Caco-2 (cell line): ENCODE measurements around the gene CCDC14. TPM values are rescaled to one million over a fixed set of nuclear protein-coding genes. Genes with fewer than 3 reads are reported as not detected.

Source experiments
- BruUV-seq: library from RNA; stranded (reverse); fragments of 400-500 nt; replicated peaks from 2 replicates; lab custom pipeline; 2021; lab: Mats Ljungman, UMichigan
- CTCF ChIA-PET: fragments of 300-600 bp; sonication (Branson Sonifier 250); formaldehyde crosslinking; loops from one replicate; lab custom pipeline; 2022; ENCODE audit warnings: antibody characterized with exemption; lab: Charles Lee
- POLR2A ChIA-PET: fragments of 300-600 bp; sonication (Branson Sonifier 250); formaldehyde crosslinking; loops from one replicate; lab custom pipeline; 2022; ENCODE audit warnings: antibody characterized with exemption; lab: Charles Lee
- DNase-seq, 2 experiments: peaks; one replicate each; pipeline versions ENCODE4 v3.0.0 to v3.0.0-alpha.2; 2020 to 2022
- H3K27me3 ChIP-seq: replicated peaks from 2 replicates; pipeline ENCODE4 v1.6.0; 2011; ENCODE audit warnings: low read length; ENCODE audit not compliant: control insufficient read depth, insufficient read depth
- H3K36me3 ChIP-seq: 2 replicates; pipeline ENCODE4 v1.5.1; 2011; ENCODE audit warnings: low read length; ENCODE audit not compliant: control insufficient read depth, insufficient read depth
- H3K4me1 ChIP-seq: fragments of 250-450 bp; sonication (Bioruptor Pico); 2 replicates; pipeline ENCODE4 v1.5.1; 2020; ENCODE audit warnings: mild to moderate bottlenecking
- H3K4me3 ChIP-seq: 2 replicates; pipeline ENCODE4 v1.5.1; 2011; ENCODE audit warnings: low read depth, mild to moderate bottlenecking, control low read depth, low read length
- H3K9me3 ChIP-seq: fragments of 250-450 bp; sonication (Bioruptor Pico); 2 replicates; pipeline ENCODE4 v1.5.1; 2020; ENCODE audit warnings: mild to moderate bottlenecking, moderate library complexity
- H3K27ac Mint-ChIP-seq: one replicate; pipeline ENCODE4 v1.8.0; 2022; ENCODE audit warnings: mixed read lengths; ENCODE audit not compliant: unreplicated experiment
- H3K27me3 Mint-ChIP-seq: one replicate; pipeline ENCODE4 v1.8.0; 2022; ENCODE audit warnings: mixed read lengths; ENCODE audit not compliant: insufficient read depth, unreplicated experiment
- H3K36me3 Mint-ChIP-seq: one replicate; pipeline ENCODE4 v1.8.0; 2022; ENCODE audit warnings: mild to moderate bottlenecking, mixed read lengths; ENCODE audit not compliant: insufficient read depth, unreplicated experiment
- H3K4me1 Mint-ChIP-seq: one replicate; pipeline ENCODE4 v1.8.0; 2022; ENCODE audit warnings: low read depth, mixed read lengths; ENCODE audit not compliant: unreplicated experiment
- H3K4me3 Mint-ChIP-seq: one replicate; pipeline ENCODE4 v1.8.0; 2022; ENCODE audit warnings: mild to moderate bottlenecking, moderate library complexity, mixed read lengths; ENCODE audit not compliant: unreplicated experiment
- H3K9me3 Mint-ChIP-seq: one replicate; pipeline ENCODE4 v1.8.0; 2022; ENCODE audit warnings: mixed read lengths; ENCODE audit not compliant: unreplicated experiment
- CTCF ChIP-seq, 2 experiments: fragments of 200-600 bp in 1 of 2; IDR thresholded peaks; 1 replicate in 1 of 2; 2 replicates in 1 of 2; pipeline versions ENCODE4 v1.5.1 to v1.8.0; 2011 to 2022; ENCODE audit warnings: antibody characterized with exemption in 1 of 2, control low read depth in 1 of 2, inconsistent platforms in 1 of 2, low read depth in 1 of 2, low read length in 1 of 2, mild to moderate bottlenecking in 1 of 2, moderate library complexity in 1 of 2; ENCODE audit not compliant: insufficient read depth in 1 of 2, severe bottlenecking in 1 of 2, unreplicated experiment in 1 of 2
- intact Hi-C: fragments of 100-400 bp; cut with micrococcal nuclease; formaldehyde crosslinking; loops from one replicate; pipeline ENCODE4 v1.10.0; 2022; ENCODE audit not compliant: unreplicated experiment
- total RNA-seq: library from RNA; stranded (reverse); gene quantifications from 2 replicates; pipeline ENCODE4 v1.2.3, GENCODE V29; 2022

CCDC14 gene
- total RNA-seq, 1 experiment from 2014 or later, result 43.5 TPM

- no TSS peak for BruUV-seq
- ChIA-PET CTCF (no interaction called here), POLR2A (no interaction called here)
- no peaks in the 10 kb centered on the region for H3K27me3 Mint-ChIP-seq
- Histone ChIP-seq H3K4me1 (peaks cover 6% of the 10 kb centered on the region), H3K9me3 (no peaks in the 10 kb centered on the region), H3K4me3 (no peak overlapping the region), H3K36me3 (no peaks in the 10 kb centered on the region), H3K27me3 (no peaks in the 10 kb centered on the region)
- H3K36me3 Mint-ChIP-seq, result no peaks in the 10 kb centered on the region
- H3K4me3 Mint-ChIP-seq, result no peak overlapping the region
- H3K4me1 Mint-ChIP-seq, result peaks cover 8% of the 10 kb centered on the region
- TF ChIP-seq CTCF (IDR thresholded peaks at IDR 0.05; ENCODE audit: insufficient read depth in 1 of 2, low read depth in 1 of 2, low read length in 1 of 2, severe bottlenecking in 1 of 2, unreplicated experiment in 1 of 2), result no peak
- intact Hi-C loops, result no loop called here
- peaks cover 9% of the 10 kb centered on the region for H3K9me3 Mint-ChIP-seq
- no peak overlapping the region for H3K27ac Mint-ChIP-seq
- DNase-seq, result no peak
Measured at GRCh38 chr3:123872621-123873020, 88.4 kb downstream of the CCDC14 start.

DNA sequence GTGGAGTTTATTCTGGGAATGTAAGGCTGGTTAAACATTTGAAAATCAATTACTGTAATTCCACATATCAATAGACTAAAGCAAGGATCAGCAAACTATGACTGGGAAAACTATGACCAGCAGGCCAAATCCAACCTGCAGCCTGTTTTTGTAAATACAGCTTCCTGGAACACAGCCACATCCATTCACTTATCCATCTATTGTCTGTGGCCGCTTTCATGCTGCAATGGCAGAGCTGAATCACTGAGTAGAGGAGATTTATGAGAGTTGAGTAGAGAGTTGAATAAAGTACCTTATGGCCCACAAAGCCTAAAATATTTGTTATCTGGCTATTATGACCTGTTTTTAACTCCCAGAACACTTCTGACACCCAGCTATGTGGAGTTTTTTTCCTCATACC lies 89.1 kb downstream of the CCDC14 start:
- H3K36me3 ChIP-seq, result no peaks in the 10 kb centered on the region
- Mint-ChIP-seq H3K27me3 (no peaks in the 10 kb centered on the region), H3K4me1 (peaks cover 8% of the 10 kb centered on the region), H3K4me3 (peak overlapping the region; percentile 64), H3K36me3 (no peaks in the 10 kb centered on the region), H3K27ac (no peak overlapping the region), H3K9me3 (peaks cover 9% of the 10 kb centered on the region)
- no peaks in the 10 kb centered on the region for H3K9me3 ChIP-seq
- no peak for TF ChIP-seq CTCF (IDR thresholded peaks at IDR 0.05; ENCODE audit: insufficient read depth in 1 of 2, low read depth in 1 of 2, low read length in 1 of 2, severe bottlenecking in 1 of 2, unreplicated experiment in 1 of 2)
- ChIA-PET POLR2A (no interaction called here), CTCF (no interaction called here)
- no peak for DNase-seq
- no peaks in the 10 kb centered on the region for H3K27me3 ChIP-seq
- BruUV-seq, result no TSS peak
- H3K4me1 ChIP-seq, result peaks cover 6% of the 10 kb centered on the region
- H3K4me3 ChIP-seq, result peak overlapping the region; percentile 28; the same call in 1 of the 2 replicates
- intact Hi-C loops, result no loop called here

DNA sequence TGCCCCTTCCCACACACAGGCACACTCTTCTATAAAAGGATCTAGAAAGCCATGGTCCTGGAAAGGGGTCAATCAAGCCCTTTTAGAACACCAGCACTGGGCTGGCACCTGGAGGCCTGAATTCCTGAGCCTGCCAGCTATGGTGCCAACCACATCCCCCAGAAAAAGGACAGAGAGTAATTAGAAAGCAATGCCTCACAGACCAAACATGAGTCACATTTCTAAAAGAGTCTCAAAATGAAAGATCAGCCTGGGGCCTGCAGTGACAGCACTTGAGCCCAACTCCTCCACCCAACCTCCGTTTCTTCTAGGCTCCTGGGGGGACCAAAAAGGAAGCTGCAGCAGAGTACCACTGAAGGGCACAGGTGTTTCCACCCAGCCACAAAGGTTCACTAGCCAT lies 91.0 kb downstream of the CCDC14 start:
- ChIA-PET CTCF (no interaction called here), POLR2A (no interaction called here)
- Mint-ChIP-seq H3K27me3 (no peaks in the 10 kb centered on the region), H3K36me3 (no peaks in the 10 kb centered on the region), H3K4me3 (no peak overlapping the region), H3K27ac (no peak overlapping the region), H3K9me3 (peaks cover 15% of the 10 kb centered on the region), H3K4me1 (peaks cover 8% of the 10 kb centered on the region)
- Histone ChIP-seq H3K36me3 (no peaks in the 10 kb centered on the region), H3K4me1 (peaks cover 6% of the 10 kb centered on the region), H3K27me3 (no peaks in the 10 kb centered on the region), H3K4me3 (no peak overlapping the region), H3K9me3 (no peaks in the 10 kb centered on the region)
- BruUV-seq, result no TSS peak
- no peak for DNase-seq
- intact Hi-C loops, result no loop called here
- no peak for TF ChIP-seq CTCF (IDR thresholded peaks at IDR 0.05; ENCODE audit: insufficient read depth in 1 of 2, low read depth in 1 of 2, low read length in 1 of 2, severe bottlenecking in 1 of 2, unreplicated experiment in 1 of 2)
